H9 (cell line): ENCODE measurements around the gene HNF1B. TPM values are rescaled to one million over a fixed set of nuclear protein-coding genes. Genes with fewer than 3 reads are reported as not detected.

Source experiments
- DNase-seq: peaks from one replicate; pipeline ENCODE4 v3.0.0-alpha.2; 2017
- H2AFZ ChIP-seq: one replicate; pipeline ENCODE4 v1.6.1; 2013; ENCODE audit warnings: mild to moderate bottlenecking, low read length, control low read depth, moderate library complexity
- H2AK5ac ChIP-seq: 2 replicates; pipeline ENCODE4 v1.6.1; 2013; ENCODE audit warnings: low read length, control low read depth, mixed read lengths; ENCODE audit not compliant: insufficient read length
- H2BK120ac ChIP-seq: one replicate; pipeline ENCODE4 v1.6.1; 2013; ENCODE audit warnings: low read depth, mild to moderate bottlenecking, low read length, control low read depth, inconsistent platforms; ENCODE audit not compliant: poor library complexity, severe bottlenecking
- H2BK12ac ChIP-seq: 2 replicates; pipeline ENCODE4 v1.6.1; 2013; ENCODE audit warnings: low read length, control low read depth, mixed read lengths, low read depth; ENCODE audit not compliant: insufficient read length
- H2BK15ac ChIP-seq: 2 replicates; pipeline ENCODE4 v1.6.1; 2013; ENCODE audit warnings: low read depth, low read length, control low read depth
- H2BK20ac ChIP-seq: one replicate; pipeline ENCODE4 v1.6.1; 2013; ENCODE audit warnings: low read depth, mild to moderate bottlenecking, low read length, control low read depth, inconsistent platforms; ENCODE audit not compliant: poor library complexity, severe bottlenecking
- H2BK5ac ChIP-seq: 2 replicates; pipeline ENCODE4 v1.6.1; 2013; ENCODE audit warnings: low read length, control low read depth, mixed read lengths; ENCODE audit not compliant: insufficient read length
- H3K14ac ChIP-seq: 2 replicates; pipeline ENCODE4 v1.6.1; 2013; ENCODE audit warnings: low read length, control low read depth; ENCODE audit not compliant: insufficient read depth
- H3K18ac ChIP-seq: 2 replicates; pipeline ENCODE4 v1.6.1; 2013; ENCODE audit warnings: low read depth, mild to moderate bottlenecking, mixed read lengths, low read length, control low read depth; ENCODE audit not compliant: insufficient read length
- H3K23ac ChIP-seq: 2 replicates; pipeline ENCODE4 v1.6.1; 2013; ENCODE audit warnings: low read length, control low read depth, mixed read lengths, low read depth; ENCODE audit not compliant: insufficient read length
- H3K23me2 ChIP-seq: 2 replicates; pipeline ENCODE4 v1.6.1; 2013; ENCODE audit warnings: low read depth, mild to moderate bottlenecking, mixed read lengths, low read length, control low read depth; ENCODE audit not compliant: insufficient read length, poor library complexity, severe bottlenecking
- H3K27ac ChIP-seq: 2 replicates; pipeline ENCODE4 v1.5.1; 2013; ENCODE audit warnings: low read length, control low read depth, mixed read lengths, low read depth; ENCODE audit not compliant: insufficient read length
- H3K27me3 ChIP-seq: 2 replicates; pipeline ENCODE4 v1.6.1; 2013; ENCODE audit warnings: low read length, control low read depth, inconsistent platforms; ENCODE audit not compliant: insufficient read depth
- H3K4ac ChIP-seq: 2 replicates; pipeline ENCODE4 v1.6.1; 2013; ENCODE audit warnings: low read depth, mild to moderate bottlenecking, control low read depth, inconsistent platforms, low read length, moderate library complexity
- H3K4me1 ChIP-seq: 2 replicates; pipeline ENCODE4 v1.6.1; 2013; ENCODE audit warnings: low read length, control low read depth, inconsistent platforms; ENCODE audit not compliant: insufficient read depth
- H3K4me2 ChIP-seq: 2 replicates; pipeline ENCODE4 v1.6.1; 2013; ENCODE audit warnings: low read length, control low read depth, mixed read lengths; ENCODE audit not compliant: insufficient read length, insufficient read depth
- H3K56ac ChIP-seq: 2 replicates; pipeline ENCODE4 v1.6.1; 2013; ENCODE audit warnings: low read depth, mild to moderate bottlenecking, mixed read lengths, low read length, control low read depth; ENCODE audit not compliant: insufficient read length
- H3K79me1 ChIP-seq: 2 replicates; pipeline ENCODE4 v1.6.1; 2013; ENCODE audit warnings: low read depth, mild to moderate bottlenecking, moderate library complexity, low read length, control low read depth, inconsistent platforms; ENCODE audit not compliant: insufficient read depth, poor library complexity, severe bottlenecking
- H3K79me2 ChIP-seq: 2 replicates; pipeline ENCODE4 v1.6.1; 2013; ENCODE audit warnings: low read length, control low read depth, inconsistent platforms; ENCODE audit not compliant: insufficient read depth
- H3K9ac ChIP-seq: 2 replicates; pipeline ENCODE4 v1.6.1; 2013; ENCODE audit warnings: low read length, control low read depth, mixed read lengths; ENCODE audit not compliant: insufficient read length; ENCODE audit errors: extremely low read depth
- H3K9me3 ChIP-seq: one replicate; pipeline ENCODE4 v1.6.1; 2013; ENCODE audit warnings: low read depth, low read length, inconsistent platforms; ENCODE audit not compliant: control insufficient read depth
- H3T11ph ChIP-seq: one replicate; pipeline ENCODE4 v1.6.1; 2013; ENCODE audit warnings: mild to moderate bottlenecking, low read length, control low read depth, inconsistent platforms
- H4K20me1 ChIP-seq: one replicate; pipeline ENCODE4 v1.6.1; 2013; ENCODE audit not compliant: control insufficient read depth, insufficient read length, insufficient read depth
- H4K5ac ChIP-seq: 2 replicates; pipeline ENCODE4 v1.6.1; 2013; ENCODE audit warnings: low read depth, mild to moderate bottlenecking, mixed read lengths, low read length, control low read depth; ENCODE audit not compliant: insufficient read length
- H4K8ac ChIP-seq: replicated peaks from 2 replicates; pipeline ENCODE4 v1.6.1; 2013; ENCODE audit warnings: low read length, control low read depth, mixed read lengths, low read depth; ENCODE audit not compliant: insufficient read length
- H4K91ac ChIP-seq: 2 replicates; pipeline ENCODE4 v1.6.1; 2013; ENCODE audit warnings: low read depth, mild to moderate bottlenecking, moderate library complexity, mixed read lengths, low read length, control low read depth; ENCODE audit not compliant: insufficient read length
- H3K27ac Mint-ChIP-seq, 3 experiments: 2 replicates in 2 of 3; 3 replicates in 1 of 3; pipeline ENCODE4 v1.8.0; 2020 to 2021; ENCODE audit warnings: mixed read lengths in 3 of 3, mild to moderate bottlenecking in 1 of 3, moderate library complexity in 1 of 3
- H3K27me3 Mint-ChIP-seq: 2 replicates; pipeline ENCODE4 v1.8.0; 2021; ENCODE audit warnings: low read depth, mild to moderate bottlenecking, moderate library complexity, mixed read lengths
- H3K36me3 Mint-ChIP-seq, 3 experiments: 2 replicates in 2 of 3; 3 replicates in 1 of 3; pipeline ENCODE4 v1.8.0; 2020 to 2021; ENCODE audit warnings: low read depth in 3 of 3, mixed read lengths in 3 of 3; ENCODE audit not compliant: insufficient read depth in 1 of 3
- H3K4me1 Mint-ChIP-seq, 2 experiments: 2 replicates each; pipeline ENCODE4 v1.8.0; 2020; ENCODE audit warnings: mixed read lengths in 2 of 2
- H3K4me3 Mint-ChIP-seq, 2 experiments: 2 replicates in 1 of 2; 3 replicates in 1 of 2; pipeline ENCODE4 v1.8.0; 2020 to 2021; ENCODE audit warnings: mild to moderate bottlenecking in 2 of 2, mixed read lengths in 2 of 2, moderate library complexity in 1 of 2
- H3K9me3 Mint-ChIP-seq, 2 experiments: 2 replicates in 1 of 2; 3 replicates in 1 of 2; pipeline ENCODE4 v1.8.0; 2020; ENCODE audit warnings: mild to moderate bottlenecking in 2 of 2, mixed read lengths in 2 of 2, moderate library complexity in 1 of 2
- CTCF ChIP-seq: fragments of 200-600 bp; sonication (generic); conservative IDR thresholded peaks from 3 replicates; pipeline ENCODE4 v1.8.0; 2021; ENCODE audit warnings: antibody characterized with exemption, mild to moderate bottlenecking
- WGBS: extraction: QIAGEN DNeasy Blood & Tissue Kit; methylation state at CpG from one replicate; pipeline ENCODE4 v1.1.7; 2013; ENCODE audit warnings: missing lambda C conversion rate, low lambda C conversion rate, mixed read lengths; ENCODE audit not compliant: insufficient read length; ENCODE audit errors: extremely low coverage; 5-methylcytosine and 5-hydroxymethylcytosine counted together
- total RNA-seq: library from RNA; stranded (reverse); gene quantifications from 2 replicates; pipeline ENCODE4 v1.2.1, GENCODE V29; 2021

Gene HNF1B
- total RNA-seq, 1 experiment from 2014 or later: not detected

GRCh38 chr17:37706446-37706845 is 38.4 kb downstream of the HNF1B start:
- Histone ChIP-seq H2BK12ac (no peak overlapping the region), H3K4me2 (no peak overlapping the region), H4K20me1 (no peaks in the 10 kb centered on the region), H3K9ac (no peak overlapping the region), H2BK5ac (no peak overlapping the region), H3K14ac (no peak overlapping the region), H3T11ph (no peak overlapping the region), H3K9me3 (no peaks in the 10 kb centered on the region), H4K8ac (no peak overlapping the region), H2BK120ac (no peak overlapping the region), H3K79me2 (no peaks in the 10 kb centered on the region), H3K18ac (no peak overlapping the region), H4K91ac (no peak overlapping the region), H3K27me3 (no peaks in the 10 kb centered on the region), H2AFZ (no peak overlapping the region), H3K4me1 (no peaks in the 10 kb centered on the region), H3K56ac (no peak overlapping the region), H2BK20ac (no peak overlapping the region), H3K27ac (no peak overlapping the region), H3K23me2 (no peaks in the 10 kb centered on the region), H3K79me1 (no peaks in the 10 kb centered on the region), H4K5ac (no peak overlapping the region), H3K4ac (no peak overlapping the region), H3K23ac (no peak overlapping the region), H2AK5ac (no peak overlapping the region), H2BK15ac (no peak overlapping the region)
- H3K9me3 Mint-ChIP-seq: no peaks in the 10 kb centered on the region
- WGBS: no CpG with 5 or more reads among the region's 2 CpGs
- no peak overlapping the region for H3K27ac Mint-ChIP-seq
- TF ChIP-seq CTCF: no peak
- H3K27me3 Mint-ChIP-seq: peaks cover 22% of the 10 kb centered on the region
- no peak overlapping the region for H3K4me3 Mint-ChIP-seq
- H3K4me1 Mint-ChIP-seq: peaks cover 15 to 17% of the 10 kb centered on the region in 2 experiments
- DNase-seq: no peak
- H3K36me3 Mint-ChIP-seq: no peaks in the 10 kb centered on the region
